NCI-H774 (cell line): ENCODE results near the gene F5.

Experiments
- DNase-seq: peaks from one replicate; lab custom pipeline; 2025; lab: John Stamatoyannopoulos, UW

Gene F5

GRCh38 chr1:169588112-169588511, 1.8 kb upstream of the F5 start:
- DNase-seq: no peak

GRCh38 chr1:169586067-169586394, 250 bp downstream of the F5 start:
- DNase-seq: no peak

- no peak for DNase-seq
These were observed 1.1 kb downstream of the F5 start for GRCh38 chr1:169585181-169585580.

- no peak for DNase-seq
These were observed 1.7 kb downstream of the F5 start for GRCh38 chr1:169584483-169585144.

- DNase-seq: no peak
These were observed 8.1 kb downstream of the F5 start for GRCh38 chr1:169577981-169578738.

GRCh38 chr1:169576935-169577331, 9.3 kb downstream of the F5 start:
- no peak for DNase-seq

GRCh38 chr1:169576241-169576934, 9.9 kb downstream of the F5 start:
- no peak for DNase-seq

GRCh38 chr1:169574336-169574735, 11.9 kb downstream of the F5 start:
- DNase-seq: no peak

- DNase-seq: no peak
These were observed 14.1 kb downstream of the F5 start for GRCh38 chr1:169572187-169572586.

- no peak for DNase-seq
These were observed 14.8 kb downstream of the F5 start for GRCh38 chr1:169571450-169571849.

- no peak for DNase-seq
These were observed 16.1 kb downstream of the F5 start for GRCh38 chr1:169570172-169570574.

- no peak for DNase-seq
These were observed 17.8 kb downstream of the F5 start for GRCh38 chr1:169568497-169568896.

- DNase-seq: no peak
These were observed 20.7 kb downstream of the F5 start for GRCh38 chr1:169565335-169566271.

- no peak for DNase-seq
These were observed 22.6 kb downstream of the F5 start for GRCh38 chr1:169563650-169564049.

- DNase-seq: no peak
These were observed 23.2 kb downstream of the F5 start for GRCh38 chr1:169563019-169563615.

GRCh38 chr1:169561692-169562091, 24.6 kb downstream of the F5 start:
- DNase-seq: no peak

- DNase-seq: no peak
These were observed 29.1 kb downstream of the F5 start for GRCh38 chr1:169557131-169557530.

- DNase-seq: peak; percentile 73
These were observed 36.0 kb downstream of the F5 start for GRCh38 chr1:169550294-169550693.

GRCh38 chr1:169548282-169548681, 38.0 kb downstream of the F5 start:
- no peak for DNase-seq

GRCh38 chr1:169546087-169546995, 39.9 kb downstream of the F5 start:
- DNase-seq: peak; percentile 84

- DNase-seq: no peak
These were observed 40.8 kb downstream of the F5 start for GRCh38 chr1:169545472-169545871.
